ENCODE data around the gene CCDC144A.
"Not testable (repeated sequence)": the region's sequence is repeated elsewhere in the genome, so short reads cannot be mapped to it uniquely, and the experiment has no call there.

GRCh38 chr17:16807620-16808019 lies 117.6 kb downstream of the CCDC144A start:
- TF ChIP-seq CTCF (IDR thresholded peaks at IDR 0.05; ENCODE audit: low read length); EZH2 (IDR thresholded peaks at IDR 0.05; ENCODE audit: borderline replicate concordance, low read length): not testable (repeated sequence)
